ENCODE measurements around the gene ALK.

DNA sequence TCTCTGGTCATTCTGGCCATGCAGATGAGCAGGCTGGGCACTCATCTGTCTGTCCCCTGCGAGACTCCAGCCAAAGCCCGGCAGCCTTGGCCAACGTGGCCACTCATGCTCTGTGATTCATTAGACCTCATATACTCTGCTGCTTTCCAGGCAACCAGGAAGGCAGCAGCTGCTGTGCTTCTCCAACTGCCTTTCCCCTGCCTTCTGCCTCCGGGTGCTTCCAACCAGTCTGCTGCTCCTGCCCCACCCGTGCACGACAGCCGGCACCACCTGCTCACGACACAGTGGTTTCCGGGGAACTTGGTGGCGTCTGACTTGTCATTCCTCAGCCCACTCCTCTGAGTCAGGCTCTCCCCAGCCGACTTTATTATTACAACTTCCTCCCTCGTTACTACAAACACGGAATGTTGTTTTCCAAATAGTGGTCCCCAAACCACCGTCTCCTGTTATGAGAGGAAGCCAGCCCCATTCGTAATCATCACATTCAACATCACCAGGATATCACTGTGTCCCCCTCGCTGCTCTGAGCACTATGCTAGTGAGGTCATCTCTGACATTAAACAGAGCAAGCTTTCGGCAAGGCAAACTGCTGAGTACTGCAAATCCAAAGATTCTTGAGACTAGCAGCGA, 392.4 kb downstream of the ALK start:
- TF ChIP-seq, protein P1, sequence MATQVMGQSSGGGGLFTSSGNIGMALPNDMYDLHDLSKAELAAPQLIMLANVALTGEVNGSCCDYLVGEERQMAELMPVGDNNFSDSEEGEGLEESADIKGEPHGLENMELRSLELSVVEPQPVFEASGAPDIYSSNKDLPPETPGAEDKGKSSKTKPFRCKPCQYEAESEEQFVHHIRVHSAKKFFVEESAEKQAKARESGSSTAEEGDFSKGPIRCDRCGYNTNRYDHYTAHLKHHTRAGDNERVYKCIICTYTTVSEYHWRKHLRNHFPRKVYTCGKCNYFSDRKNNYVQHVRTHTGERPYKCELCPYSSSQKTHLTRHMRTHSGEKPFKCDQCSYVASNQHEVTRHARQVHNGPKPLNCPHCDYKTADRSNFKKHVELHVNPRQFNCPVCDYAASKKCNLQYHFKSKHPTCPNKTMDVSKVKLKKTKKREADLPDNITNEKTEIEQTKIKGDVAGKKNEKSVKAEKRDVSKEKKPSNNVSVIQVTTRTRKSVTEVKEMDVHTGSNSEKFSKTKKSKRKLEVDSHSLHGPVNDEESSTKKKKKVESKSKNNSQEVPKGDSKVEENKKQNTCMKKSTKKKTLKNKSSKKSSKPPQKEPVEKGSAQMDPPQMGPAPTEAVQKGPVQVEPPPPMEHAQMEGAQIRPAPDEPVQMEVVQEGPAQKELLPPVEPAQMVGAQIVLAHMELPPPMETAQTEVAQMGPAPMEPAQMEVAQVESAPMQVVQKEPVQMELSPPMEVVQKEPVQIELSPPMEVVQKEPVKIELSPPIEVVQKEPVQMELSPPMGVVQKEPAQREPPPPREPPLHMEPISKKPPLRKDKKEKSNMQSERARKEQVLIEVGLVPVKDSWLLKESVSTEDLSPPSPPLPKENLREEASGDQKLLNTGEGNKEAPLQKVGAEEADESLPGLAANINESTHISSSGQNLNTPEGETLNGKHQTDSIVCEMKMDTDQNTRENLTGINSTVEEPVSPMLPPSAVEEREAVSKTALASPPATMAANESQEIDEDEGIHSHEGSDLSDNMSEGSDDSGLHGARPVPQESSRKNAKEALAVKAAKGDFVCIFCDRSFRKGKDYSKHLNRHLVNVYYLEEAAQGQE (IDR thresholded peaks at IDR 0.05; ENCODE audit: low read depth) = no peak
- no peak for TF ChIP-seq CEBPB (IDR thresholded peaks at IDR 0.05)
- TF ChIP-seq CREB1 (IDR thresholded peaks at IDR 0.05; ENCODE audit: low read depth) = no peak
- no peak for TF ChIP-seq RAD21 (IDR thresholded peaks at IDR 0.05; ENCODE audit: low read depth)
- TF ChIP-seq, protein P2, sequence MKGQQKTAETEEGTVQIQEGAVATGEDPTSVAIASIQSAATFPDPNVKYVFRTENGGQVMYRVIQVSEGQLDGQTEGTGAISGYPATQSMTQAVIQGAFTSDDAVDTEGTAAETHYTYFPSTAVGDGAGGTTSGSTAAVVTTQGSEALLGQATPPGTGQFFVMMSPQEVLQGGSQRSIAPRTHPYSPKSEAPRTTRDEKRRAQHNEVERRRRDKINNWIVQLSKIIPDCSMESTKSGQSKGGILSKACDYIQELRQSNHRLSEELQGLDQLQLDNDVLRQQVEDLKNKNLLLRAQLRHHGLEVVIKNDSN (IDR thresholded peaks at IDR 0.05) = no peak
- no peak for TF ChIP-seq TEAD4 (IDR thresholded peaks at IDR 0.05)
- TF ChIP-seq, protein P3, sequence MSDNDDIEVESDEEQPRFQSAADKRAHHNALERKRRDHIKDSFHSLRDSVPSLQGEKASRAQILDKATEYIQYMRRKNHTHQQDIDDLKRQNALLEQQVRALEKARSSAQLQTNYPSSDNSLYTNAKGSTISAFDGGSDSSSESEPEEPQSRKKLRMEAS (IDR thresholded peaks at IDR 0.05) = no peak
- no peak for TF ChIP-seq YY1 (IDR thresholded peaks at IDR 0.05; ENCODE audit: low read depth)
- TF ChIP-seq EP300 (IDR thresholded peaks at IDR 0.05; ENCODE audit: borderline replicate concordance) = no peak
- TF ChIP-seq TCF12 (IDR thresholded peaks at IDR 0.05; ENCODE audit: low read depth) = no peak
- no peak for TF ChIP-seq EGR1 (IDR thresholded peaks at IDR 0.05)
- TF ChIP-seq FOXM1 (IDR thresholded peaks at IDR 0.05; ENCODE audit: borderline replicate concordance, low read depth) = no peak

All from Ishikawa (cell line).